ENCODE measurements around the gene IGFBP3. TPM values are rescaled to one million over a fixed set of nuclear protein-coding genes. Genes with fewer than 3 reads are reported as not detected.
A peak's percentile ranks its signal among the peaks of the same experiment; 100 is the strongest.

The IGFBP3 gene
- total and polyA plus RNA-seq, 2 of the 13 experiments (the other 11 are each of a cell fraction or from before 2014, with no cell fraction given) = 57.5 TPM; not detected in 1

- TF ChIP-seq ELF1 (CRISPR knock-in tag; IDR thresholded peaks at IDR 0.05) (0 out of 2 replicates have a peak, but pooled peaks have one; percentile 12), MYC (CRISPR knock-in tag; IDR thresholded peaks at IDR 0.05; ENCODE audit: borderline replicate concordance) (peak; percentile 48; the same call in 1 of the 2 replicates), MIER3 (CRISPR knock-in tag; IDR thresholded peaks at IDR 0.05; ENCODE audit: borderline replicate concordance) (peak; percentile 88), BRCA1 (CRISPR knock-in tag; IDR thresholded peaks at IDR 0.05) (peak; percentile 82), ZFP82 (CRISPR knock-in tag; IDR thresholded peaks at IDR 0.05; ENCODE audit: borderline replicate concordance) (no peak), GABPA (IDR thresholded peaks at IDR 0.05; ENCODE audit: low read depth, low read length) (no peak), GABPA (CRISPR knock-in tag; IDR thresholded peaks at IDR 0.05; ENCODE audit: low read depth) (no peak), AGO2 (optimal IDR thresholded peaks at IDR 0.05; ENCODE audit: low read depth, low read length) (no peak)
- TF ChIP-seq, protein P1, sequence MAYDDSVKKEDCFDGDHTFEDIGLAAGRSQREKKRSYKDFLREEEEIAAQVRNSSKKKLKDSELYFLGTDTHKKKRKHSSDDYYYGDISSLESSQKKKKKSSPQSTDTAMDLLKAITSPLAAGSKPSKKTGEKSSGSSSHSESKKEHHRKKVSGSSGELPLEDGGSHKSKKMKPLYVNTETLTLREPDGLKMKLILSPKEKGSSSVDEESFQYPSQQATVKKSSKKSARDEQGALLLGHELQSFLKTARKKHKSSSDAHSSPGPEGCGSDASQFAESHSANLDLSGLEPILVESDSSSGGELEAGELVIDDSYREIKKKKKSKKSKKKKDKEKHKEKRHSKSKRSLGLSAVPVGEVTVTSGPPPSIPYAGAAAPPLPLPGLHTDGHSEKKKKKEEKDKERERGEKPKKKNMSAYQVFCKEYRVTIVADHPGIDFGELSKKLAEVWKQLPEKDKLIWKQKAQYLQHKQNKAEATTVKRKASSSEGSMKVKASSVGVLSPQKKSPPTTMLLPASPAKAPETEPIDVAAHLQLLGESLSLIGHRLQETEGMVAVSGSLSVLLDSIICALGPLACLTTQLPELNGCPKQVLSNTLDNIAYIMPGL (CRISPR knock-in tag; IDR thresholded peaks at IDR 0.05; ENCODE audit: borderline replicate concordance in 1 of 2, low read depth in 1 of 2) = no peak
- TF ChIP-seq, protein P2, sequence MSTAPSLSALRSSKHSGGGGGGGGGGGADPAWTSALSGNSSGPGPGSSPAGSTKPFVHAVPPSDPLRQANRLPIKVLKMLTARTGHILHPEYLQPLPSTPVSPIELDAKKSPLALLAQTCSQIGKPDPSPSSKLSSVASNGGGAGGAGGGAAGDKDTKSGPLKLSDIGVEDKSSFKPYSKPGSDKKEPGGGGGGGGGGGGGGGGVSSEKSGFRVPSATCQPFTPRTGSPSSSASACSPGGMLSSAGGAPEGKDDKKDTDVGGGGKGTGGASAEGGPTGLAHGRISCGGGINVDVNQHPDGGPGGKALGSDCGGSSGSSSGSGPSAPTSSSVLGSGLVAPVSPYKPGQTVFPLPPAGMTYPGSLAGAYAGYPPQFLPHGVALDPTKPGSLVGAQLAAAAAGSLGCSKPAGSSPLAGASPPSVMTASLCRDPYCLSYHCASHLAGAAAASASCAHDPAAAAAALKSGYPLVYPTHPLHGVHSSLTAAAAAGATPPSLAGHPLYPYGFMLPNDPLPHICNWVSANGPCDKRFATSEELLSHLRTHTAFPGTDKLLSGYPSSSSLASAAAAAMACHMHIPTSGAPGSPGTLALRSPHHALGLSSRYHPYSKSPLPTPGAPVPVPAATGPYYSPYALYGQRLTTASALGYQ (CRISPR knock-in tag; IDR thresholded peaks at IDR 0.05) = no peak; the same call in 1 of the 2 replicates
Measured at GRCh38 chr7:45892407-45893035, 28.6 kb downstream of the IGFBP3 start (continued).

All from HepG2 (cell line).